Activated T-cell treated with anti-CD3 and anti-CD28 coated beads for 24 hours (primary cell): ENCODE results near the gene KLHL41.
"Not testable (repeated sequence)": the region's sequence is repeated elsewhere in the genome, so short reads cannot be mapped to it uniquely, and the experiment has no call there.

ENCODE experiments used
- DNase-seq: peaks from one replicate; pipeline ENCODE4 v3.0.0-alpha.2; 2020; ENCODE audit warnings: low read depth

KLHL41 gene

GRCh38 chr2:169573160-169573973 lies 63.9 kb downstream of the KLHL41 start, which contains the start of gene FASTKD1:
FASTKD1 (minus strand) TSS chr2:169573865; CDS start chr2:169572029, 1,836 bp downstream.
- peak; percentile 88 for DNase-seq

GRCh38 chr2:169573974-169574299 lies 64.4 kb downstream of the KLHL41 start:
- no peak for DNase-seq

GRCh38 chr2:169574539-169574938 lies 65.0 kb downstream of the KLHL41 start:
- not testable (repeated sequence) for DNase-seq

- not testable (repeated sequence) for DNase-seq
Observed at GRCh38 chr2:169575264-169575663, 65.8 kb downstream of the KLHL41 start.
